Gastrocnemius medialis (tissue), 4 donors: ENCODE data around the gene DDX19B. TPM values are rescaled to one million over a fixed set of nuclear protein-coding genes. Genes with fewer than 3 reads are reported as not detected.
"Not testable (repeated sequence)": the region's sequence is repeated elsewhere in the genome, so short reads cannot be mapped to it uniquely, and the experiment has no call there.

Source experiments
- ATAC-seq, 2 donors: fragments of 150-250 bp; one replicate each; pipeline ENCODE4 v1.9.1; 2016
- DNase-seq, 2 donors: peaks; one replicate each; pipeline ENCODE4 v3.0.0-alpha.2; 2019
- H3K27ac ChIP-seq, 4 donors: fragments of 200-600 bp; sonication (generic); 1 replicate in 1 of 4; 2 replicates in 3 of 4; pipeline ENCODE4 v1.5.1; 2016 to 2018; ENCODE audit warnings: mild to moderate bottlenecking in 2 of 4, moderate library complexity in 1 of 4
- H3K27me3 ChIP-seq, 3 donors: fragments of 200-600 bp; sonication (generic) in 2 of 3; 1 replicate in 1 of 3; 2 replicates in 2 of 3; pipeline versions ENCODE4 v1.5.1 to v1.6.0; 2016 to 2019; ENCODE audit warnings: mild to moderate bottlenecking in 1 of 3, moderate library complexity in 1 of 3
- H3K36me3 ChIP-seq, 2 donors: fragments of 200-600 bp; sonication (generic) in 1 of 2; one replicate each; pipeline ENCODE4 v1.5.1; 2017 to 2018
- H3K4me1 ChIP-seq, 2 donors: fragments of 200-600 bp; sonication (generic) in 1 of 2; one replicate each; pipeline ENCODE4 v1.5.1; 2016 to 2017; ENCODE audit warnings: mild to moderate bottlenecking in 2 of 2
- H3K4me3 ChIP-seq, 4 donors: fragments of 200-600 bp; sonication (generic) in 3 of 4; 1 replicate in 1 of 4; 2 replicates in 3 of 4; pipeline ENCODE4 v1.5.1; 2016 to 2019; ENCODE audit warnings: mild to moderate bottlenecking in 2 of 4
- H3K9me3 ChIP-seq, 3 donors: fragments of 200-600 bp; sonication (generic) in 2 of 3; 1 replicate in 1 of 3; 2 replicates in 2 of 3; pipeline ENCODE4 v1.5.1; 2016 to 2019
- POLR2A ChIP-seq, 2 donors: fragments of 450-650 bp; IDR thresholded peaks; one replicate each; pipeline ENCODE4 v1.6.1; 2017; ENCODE audit warnings: antibody characterized with exemption in 2 of 2, mild to moderate bottlenecking in 2 of 2, moderate library complexity in 2 of 2
- in situ Hi-C, 4 donors: fragments of 200-750 bp; cut with MboI; loops; one replicate each; pipeline versions ENCODE4 v1.15.0 to v1.8.0; 2017; ENCODE audit warnings: low sequenced_read_pairs in 4 of 4
- intact Hi-C: fragments of 100-400 bp; cut with DNase I; formaldehyde crosslinking; loops from one replicate; pipeline ENCODE4 v1.15.1; 2023; ENCODE audit warnings: low total_unique reads
- total RNA-seq, 4 donors: library from RNA; depleted of rRNA; stranded (reverse); fragments of >200 nt; gene quantifications; one replicate each; pipeline versions ENCODE4 v1.1.0 to v1.2.3, GENCODE V29; 2016
- TF ChIP-seq, protein P1 (sequence below), 5 experiments: fragments of 450-650 bp in 3 of 5; fragments of 200-600 bp in 2 of 5; sonication (generic) in 2 of 5; IDR thresholded peaks in 4 of 5; conservative IDR thresholded peaks in 1 of 5; 1 replicate in 4 of 5; 2 replicates in 1 of 5; pipeline ENCODE4 v1.5.1; 2016 to 2019; ENCODE audit warnings: antibody characterized with exemption in 5 of 5, mild to moderate bottlenecking in 3 of 5, moderate library complexity in 3 of 5

The DDX19B gene
- total RNA-seq, 4 donors from 2014 or later = 26.6 to 38.3 (median 31.9) TPM

DNA sequence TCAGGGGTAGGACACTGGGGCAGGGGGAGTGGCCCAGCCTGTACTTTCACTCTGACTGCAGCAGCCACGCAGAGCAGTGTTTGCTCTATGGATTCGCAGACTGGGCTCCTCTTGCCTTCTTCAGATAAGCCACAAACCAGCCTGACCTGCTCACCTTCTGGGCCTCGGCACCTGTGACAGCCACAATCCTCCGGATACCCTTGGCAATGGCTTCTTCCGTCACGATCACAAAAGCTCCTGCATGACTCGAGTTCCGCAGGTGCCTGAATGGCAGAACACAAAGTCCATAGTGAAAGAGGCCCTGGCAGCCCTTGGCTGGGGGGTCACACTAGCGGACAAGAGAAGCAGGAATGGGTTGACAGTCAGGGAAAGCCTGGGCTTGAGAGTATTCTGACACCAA is 43.4 kb upstream of the DDX19B start:
- no peak for TF ChIP-seq POLR2A (IDR thresholded peaks at IDR 0.05)
- TF ChIP-seq, protein P1, sequence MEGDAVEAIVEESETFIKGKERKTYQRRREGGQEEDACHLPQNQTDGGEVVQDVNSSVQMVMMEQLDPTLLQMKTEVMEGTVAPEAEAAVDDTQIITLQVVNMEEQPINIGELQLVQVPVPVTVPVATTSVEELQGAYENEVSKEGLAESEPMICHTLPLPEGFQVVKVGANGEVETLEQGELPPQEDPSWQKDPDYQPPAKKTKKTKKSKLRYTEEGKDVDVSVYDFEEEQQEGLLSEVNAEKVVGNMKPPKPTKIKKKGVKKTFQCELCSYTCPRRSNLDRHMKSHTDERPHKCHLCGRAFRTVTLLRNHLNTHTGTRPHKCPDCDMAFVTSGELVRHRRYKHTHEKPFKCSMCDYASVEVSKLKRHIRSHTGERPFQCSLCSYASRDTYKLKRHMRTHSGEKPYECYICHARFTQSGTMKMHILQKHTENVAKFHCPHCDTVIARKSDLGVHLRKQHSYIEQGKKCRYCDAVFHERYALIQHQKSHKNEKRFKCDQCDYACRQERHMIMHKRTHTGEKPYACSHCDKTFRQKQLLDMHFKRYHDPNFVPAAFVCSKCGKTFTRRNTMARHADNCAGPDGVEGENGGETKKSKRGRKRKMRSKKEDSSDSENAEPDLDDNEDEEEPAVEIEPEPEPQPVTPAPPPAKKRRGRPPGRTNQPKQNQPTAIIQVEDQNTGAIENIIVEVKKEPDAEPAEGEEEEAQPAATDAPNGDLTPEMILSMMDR (IDR thresholded peaks at IDR 0.05 in 4 of 5, conservative IDR thresholded peaks at IDR 0.05 in 1 of 5) = no peak
- ATAC-seq = no peak
- peaks cover under 1 to 4% of the 10 kb centered on the region in 2 donors for H3K4me1 ChIP-seq
- H3K9me3 ChIP-seq = no peaks in the 10 kb centered on the region
- no peak for DNase-seq
- H3K27me3 ChIP-seq = no peaks in the 10 kb centered on the region
- H3K36me3 ChIP-seq = peaks cover 0 to 83% of the 10 kb centered on the region in 2 donors
- intact Hi-C loops = no loop called here
- no peak overlapping the region for H3K27ac ChIP-seq
- no peak overlapping the region for H3K4me3 ChIP-seq
- in situ Hi-C loops = loop anchor here in 2 of 4 donors (10.0 to 25.0 kb wide), 2 partner anchors 101 to 593 kb away; no protein-coding TSS in a partner anchor

DNA sequence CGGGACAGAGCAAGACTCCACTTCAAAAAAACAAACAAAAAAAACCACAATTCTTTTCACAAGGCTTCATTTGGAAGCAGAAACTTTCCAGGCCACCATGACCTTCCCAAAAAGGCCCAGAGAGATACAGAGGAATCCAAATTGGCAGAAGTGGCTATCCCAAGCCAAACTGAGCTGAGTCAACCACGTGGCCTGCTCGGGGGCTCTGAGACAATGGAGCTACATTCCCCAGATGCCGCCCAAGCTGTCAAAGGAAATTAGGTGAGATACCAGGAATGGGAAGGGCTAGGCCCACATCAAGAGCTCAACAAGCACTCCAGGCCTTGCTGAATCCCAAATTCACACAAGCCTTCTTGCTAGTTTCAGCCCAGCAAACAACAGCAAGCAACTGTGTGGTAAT is 41.6 kb upstream of the DDX19B start:
- in situ Hi-C loops = loop anchor here in 2 of 4 donors (10.0 to 25.0 kb wide), 2 partner anchors 103 to 595 kb away; no protein-coding TSS in a partner anchor

DNA sequence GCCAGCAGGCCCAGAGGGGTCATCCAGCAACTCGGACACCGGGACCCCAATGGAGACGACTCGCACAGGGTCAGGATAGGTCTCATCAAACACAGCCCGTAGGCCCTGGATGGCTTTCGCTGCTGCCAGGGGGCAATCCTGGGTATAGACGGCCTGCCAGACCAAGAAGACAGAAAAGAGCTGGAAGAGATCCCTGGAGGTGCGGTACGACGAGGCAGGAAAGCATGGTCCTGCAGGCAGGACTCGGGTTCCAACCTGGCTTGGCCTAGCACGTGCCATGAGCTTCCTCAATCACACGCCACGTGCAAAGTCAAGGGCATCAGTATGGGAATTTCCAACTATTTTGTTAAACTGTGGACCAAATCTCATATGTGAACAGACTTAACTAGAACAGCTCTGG is 40.9 kb upstream of the DDX19B start:
- no peak for TF ChIP-seq POLR2A (IDR thresholded peaks at IDR 0.05)
- TF ChIP-seq, protein P1 (IDR thresholded peaks at IDR 0.05 in 4 of 5, conservative IDR thresholded peaks at IDR 0.05 in 1 of 5) = no peak
- no peaks in the 10 kb centered on the region for H3K4me1 ChIP-seq
- H3K9me3 ChIP-seq = no peaks in the 10 kb centered on the region
- in situ Hi-C loops (loop anchor here in 2 of 4 donors (10.0 to 25.0 kb wide), 2 partner anchors 103 to 596 kb away; no protein-coding TSS in a partner anchor), intact Hi-C loops (no loop called here)
- no peak overlapping the region for H3K27ac ChIP-seq
- H3K4me3 ChIP-seq = no peak overlapping the region
- peaks cover 0 to 97% of the 10 kb centered on the region in 2 donors for H3K36me3 ChIP-seq
- DNase-seq (no peak), ATAC-seq (no peak)
- no peaks in the 10 kb centered on the region for H3K27me3 ChIP-seq

More for the DNA sequence above, 41.6 kb upstream of the DDX19B start:
- no peak for DNase-seq
- Histone ChIP-seq H3K36me3 (peaks cover 0 to 96% of the 10 kb centered on the region in 2 donors), H3K27ac (no peak overlapping the region), H3K4me1 (no peaks in the 10 kb centered on the region), H3K4me3 (no peak overlapping the region), H3K9me3 (no peaks in the 10 kb centered on the region), H3K27me3 (no peaks in the 10 kb centered on the region)
- ATAC-seq = no peak
- intact Hi-C loops = no loop called here
- TF ChIP-seq, protein P1 (IDR thresholded peaks at IDR 0.05 in 4 of 5, conservative IDR thresholded peaks at IDR 0.05 in 1 of 5) = no peak
- TF ChIP-seq POLR2A (IDR thresholded peaks at IDR 0.05) = no peak

DNA sequence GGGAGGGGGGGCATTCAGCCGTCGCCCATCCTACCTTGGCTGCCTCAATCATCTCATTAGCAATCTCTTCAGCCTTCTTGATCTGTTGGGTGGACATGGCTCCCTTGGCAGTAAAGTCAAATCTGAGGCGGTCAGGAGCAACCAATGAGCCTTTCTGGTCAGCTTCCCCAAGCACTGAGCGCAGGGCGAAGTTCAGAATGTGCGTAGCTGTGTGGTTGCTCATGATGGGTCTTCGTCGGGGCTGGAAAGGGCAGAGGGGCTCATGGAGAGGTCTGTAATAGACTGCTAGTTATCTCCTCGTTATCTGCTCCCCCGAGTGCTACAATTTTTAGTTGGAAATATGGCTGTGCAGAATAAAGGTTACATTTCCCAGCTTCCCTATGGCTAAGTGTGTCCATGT is 40.0 kb upstream of the DDX19B start:
- Histone ChIP-seq H3K27me3 (no peaks in the 10 kb centered on the region), H3K27ac (no peak overlapping the region), H3K36me3 (peaks cover 0 to 100% of the 10 kb centered on the region in 2 donors), H3K4me3 (no peak overlapping the region), H3K9me3 (no peaks in the 10 kb centered on the region), H3K4me1 (no peaks in the 10 kb centered on the region)
- in situ Hi-C loops (loop anchor here in 2 of 4 donors (10.0 to 25.0 kb wide), 2 partner anchors 104 to 597 kb away; no protein-coding TSS in a partner anchor), intact Hi-C loops (no loop called here)
- ATAC-seq = no peak
- TF ChIP-seq, protein P1 (IDR thresholded peaks at IDR 0.05 in 4 of 5, conservative IDR thresholded peaks at IDR 0.05 in 1 of 5) = no peak
- no peak for TF ChIP-seq POLR2A (IDR thresholded peaks at IDR 0.05)
- DNase-seq = no peak

DNA sequence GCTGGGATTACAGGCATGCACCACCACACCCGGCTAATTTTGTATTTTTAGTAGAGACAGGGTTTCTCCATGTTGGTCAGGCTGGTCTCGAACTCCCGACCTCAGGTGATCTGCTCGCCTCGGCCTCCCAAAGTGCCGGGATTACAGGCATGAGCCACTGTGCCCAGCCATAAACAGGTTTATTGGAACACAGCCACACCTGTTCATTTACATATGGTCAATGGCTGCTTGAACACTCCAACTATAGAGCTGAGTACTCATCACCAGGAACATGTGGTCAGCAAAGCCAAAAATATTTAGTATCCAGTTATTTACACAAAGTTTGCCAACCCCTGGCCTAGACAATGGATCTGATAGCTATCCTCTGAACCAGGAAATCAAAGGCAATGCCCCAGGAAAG is 39.1 kb upstream of the DDX19B start:
- DNase-seq, ATAC-seq, H3K9me3 ChIP-seq, H3K27ac ChIP-seq, H3K4me3 ChIP-seq, H3K27me3 ChIP-seq, intact Hi-C loops, H3K4me1 ChIP-seq: not testable (repeated sequence)
- H3K36me3 ChIP-seq = peaks cover 3 to 100% of the 10 kb centered on the region in 2 donors
- in situ Hi-C loops = loop anchor here in 2 of 4 donors (10.0 to 25.0 kb wide), 2 partner anchors 105 to 598 kb away; no protein-coding TSS in a partner anchor
